HG02981 (cell line): ENCODE data around the gene TNS1.
"Not testable (repeated sequence)": the region's sequence is repeated elsewhere in the genome, so short reads cannot be mapped to it uniquely, and the experiment has no call there.

Experiments used
- ATAC-seq: cut with Tn5 transposase; IDR thresholded peaks from one replicate; pipeline ENCODE4 v1.9.1; 2021; ENCODE audit warnings: mild to moderate bottlenecking, moderate library complexity; ENCODE audit not compliant: unreplicated experiment

The TNS1 gene

DNA sequence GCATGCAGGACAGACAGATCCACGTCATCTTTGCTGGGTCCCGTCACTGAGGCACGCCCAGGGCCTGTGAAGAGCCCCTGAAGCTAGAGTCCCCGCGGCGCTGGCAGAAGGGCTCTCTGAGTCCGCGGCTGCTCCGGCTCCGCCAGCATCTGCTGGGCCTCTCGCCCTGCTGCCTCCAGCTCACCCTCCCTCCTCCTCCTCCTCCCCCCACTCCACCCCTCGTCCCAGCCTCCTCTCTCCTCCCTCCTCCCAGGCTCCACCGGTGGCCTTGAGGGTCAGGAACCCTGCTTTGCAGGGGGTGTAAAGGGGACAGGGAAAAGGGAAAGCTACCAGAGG is at the start of gene TNS1:
TSS of gene TNS1 (minus strand) at position 151 of the 336 bp plus-strand sequence. CDS start at position 28, 123 bp downstream.
- no peak for ATAC-seq

DNA sequence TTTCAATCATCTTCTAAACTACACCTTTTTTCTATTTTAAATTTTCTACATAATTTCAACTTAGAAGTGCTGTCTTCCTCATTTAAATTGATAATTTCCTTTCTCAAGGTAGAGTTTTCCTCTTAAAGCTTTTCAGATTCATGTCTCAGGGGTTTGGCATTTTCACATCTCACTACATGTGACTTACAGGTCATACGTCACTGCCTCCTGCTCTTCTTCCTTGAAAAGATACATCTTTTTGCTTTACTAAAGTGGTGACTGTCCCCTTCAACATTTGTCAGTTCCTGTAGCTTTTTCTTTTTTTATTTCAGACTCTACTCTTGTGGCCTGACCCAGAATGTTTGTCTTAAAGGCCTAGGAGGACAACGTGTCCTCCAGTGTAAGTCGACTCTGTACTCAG is 49.1 kb upstream of the TNS1 start:
- ATAC-seq = no peak

DNA sequence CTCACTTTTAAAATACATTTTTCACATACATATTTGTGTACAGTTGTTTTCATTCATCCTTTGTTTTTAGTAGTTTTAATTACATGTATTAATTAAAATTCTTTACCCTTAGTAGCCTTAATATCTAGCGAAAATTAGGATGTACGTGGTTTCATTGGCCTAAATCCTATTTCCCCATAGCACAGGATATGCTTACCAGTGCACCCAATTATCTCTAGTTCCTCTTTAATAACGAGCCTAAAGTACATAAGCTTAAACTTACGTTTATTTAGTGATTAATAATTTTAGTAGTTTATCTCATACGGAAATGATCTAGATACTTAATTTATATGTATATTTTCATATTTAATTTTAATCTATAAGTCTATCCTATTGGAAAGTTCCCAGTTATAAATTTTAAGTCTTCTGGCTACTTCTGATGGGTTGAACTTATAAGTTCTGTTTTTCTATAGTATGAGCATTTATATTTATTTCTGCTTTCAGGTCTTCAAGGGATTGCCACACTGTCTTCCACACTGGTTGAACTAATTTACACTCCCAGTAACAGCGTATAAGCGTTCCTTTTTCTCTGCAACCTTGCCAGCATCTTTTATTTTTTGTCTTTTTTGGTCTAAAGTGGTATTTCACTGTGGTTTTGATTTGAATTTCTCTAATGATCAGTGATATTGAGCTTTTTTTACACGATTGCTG is 44.9 kb upstream of the TNS1 start:
- ATAC-seq = no peak

DNA sequence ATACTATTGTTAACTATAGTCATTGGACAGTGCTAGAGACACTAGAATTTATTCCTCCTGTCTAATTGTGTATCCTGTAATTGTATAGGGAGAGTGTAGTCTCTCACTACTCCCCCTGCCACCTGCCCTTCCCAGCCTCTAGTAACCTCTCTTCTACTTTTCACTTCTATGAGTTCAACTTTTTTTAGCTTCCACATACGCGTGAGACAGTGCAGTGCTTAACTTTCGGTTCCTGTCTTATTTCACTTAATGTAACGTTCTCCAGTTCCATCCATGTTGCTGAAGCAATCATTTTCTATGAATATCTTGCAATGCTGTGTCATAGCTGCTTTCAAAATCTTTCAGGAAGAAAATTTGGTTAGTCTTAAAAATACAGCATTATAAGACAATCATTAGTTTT is 43.4 kb upstream of the TNS1 start:
- ATAC-seq = no peak

DNA sequence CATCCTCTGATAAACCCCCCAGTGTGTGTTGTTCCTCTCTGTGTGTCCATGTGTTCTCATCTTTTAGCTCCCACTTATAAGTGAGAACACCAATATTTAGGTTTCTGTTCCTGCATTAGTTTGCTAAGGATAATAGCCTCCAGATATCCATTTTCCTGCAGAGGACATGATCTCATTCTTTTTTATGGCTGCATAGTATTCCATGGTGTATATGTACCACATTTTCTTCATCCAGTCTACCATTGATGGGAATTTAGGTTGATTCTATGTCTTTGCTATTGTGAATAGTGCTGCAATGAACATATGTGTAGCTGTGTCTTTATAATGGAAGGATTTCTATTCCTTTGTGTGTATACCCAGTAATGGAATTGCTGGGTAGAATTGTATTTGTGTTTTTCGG is 41.8 kb upstream of the TNS1 start:
- ATAC-seq = not testable (repeated sequence)

DNA sequence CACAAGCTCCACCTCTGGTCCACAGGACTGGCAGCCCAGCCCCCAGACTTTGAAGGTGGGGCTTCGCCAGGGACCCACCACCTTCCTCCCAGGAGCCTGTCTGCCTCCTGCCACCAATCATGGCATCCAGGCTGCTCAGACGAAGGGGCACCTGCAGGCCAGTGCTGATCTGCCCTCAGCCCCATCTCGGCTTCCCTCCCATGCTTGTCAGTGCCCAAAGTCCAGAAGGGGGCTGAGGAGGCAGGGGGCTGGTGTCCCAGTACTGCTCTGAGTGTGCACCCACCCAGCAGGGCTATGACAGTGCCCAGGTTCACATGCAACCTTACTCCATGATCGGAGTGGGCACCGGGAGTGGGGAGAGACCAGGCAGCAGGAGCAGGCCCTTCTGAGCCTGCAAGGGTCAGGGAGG is 40.9 kb upstream of the TNS1 start:
- ATAC-seq = no peak

DNA sequence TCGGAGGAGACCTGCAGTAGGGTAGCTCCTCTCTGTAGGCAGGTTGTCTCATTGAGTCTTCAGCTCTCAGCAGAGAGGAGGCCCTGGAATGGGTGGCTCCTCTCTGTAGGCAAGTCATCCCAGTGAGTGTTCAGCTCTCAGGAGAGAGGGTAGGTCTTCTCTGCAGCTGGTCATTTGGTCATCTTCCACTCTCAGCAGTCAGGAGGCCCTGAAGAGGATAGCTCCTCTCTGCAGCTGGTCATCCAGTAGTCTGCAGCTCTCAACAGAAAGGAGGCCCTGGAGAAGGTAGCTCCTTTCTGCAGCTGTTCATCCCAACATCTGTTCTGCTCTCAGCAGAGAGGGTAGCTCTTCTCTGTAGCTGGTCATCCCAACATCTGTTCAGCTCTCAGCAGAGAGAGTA is 40.3 kb upstream of the TNS1 start:
- no peak for ATAC-seq

DNA sequence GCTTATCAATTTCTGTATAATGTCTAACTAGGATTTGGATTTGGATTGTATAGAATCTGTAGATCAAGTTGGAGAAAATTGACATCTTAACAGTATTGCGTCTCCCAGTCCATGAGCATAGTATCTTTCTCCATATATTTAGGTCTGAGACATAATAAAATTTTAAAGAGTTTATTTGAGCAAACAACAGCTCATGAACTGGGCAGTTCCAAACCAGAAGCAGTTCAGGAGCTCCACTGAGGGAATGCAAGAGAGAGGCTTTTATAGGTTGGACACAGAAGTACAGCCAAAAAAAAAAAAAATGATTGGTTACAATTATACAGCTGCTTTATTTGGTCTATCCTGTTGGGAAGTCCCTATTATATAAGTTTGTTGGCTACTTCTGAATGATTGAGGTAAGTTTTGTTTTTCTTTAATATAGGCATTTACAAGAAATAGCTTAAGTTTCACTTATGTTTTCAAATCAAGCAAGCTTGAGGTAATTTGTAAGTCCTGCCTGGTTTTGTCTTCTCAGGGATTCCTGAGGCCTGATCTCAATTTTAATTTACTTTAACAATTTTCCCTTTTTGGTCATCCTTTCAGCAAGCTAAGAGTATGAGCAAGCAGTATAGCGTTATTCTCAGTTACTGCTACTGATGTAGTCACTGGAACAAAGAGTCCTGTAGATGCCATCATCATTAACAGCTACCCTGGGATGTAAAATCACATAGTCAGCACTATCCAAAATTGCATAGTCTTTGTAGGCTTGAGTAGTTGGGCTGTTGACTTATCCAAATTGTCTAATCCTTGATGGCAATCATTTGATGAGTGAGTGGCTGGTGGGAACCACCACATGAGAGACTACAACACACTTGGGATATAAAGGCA is 38.7 kb upstream of the TNS1 start:
- ATAC-seq = no peak

DNA sequence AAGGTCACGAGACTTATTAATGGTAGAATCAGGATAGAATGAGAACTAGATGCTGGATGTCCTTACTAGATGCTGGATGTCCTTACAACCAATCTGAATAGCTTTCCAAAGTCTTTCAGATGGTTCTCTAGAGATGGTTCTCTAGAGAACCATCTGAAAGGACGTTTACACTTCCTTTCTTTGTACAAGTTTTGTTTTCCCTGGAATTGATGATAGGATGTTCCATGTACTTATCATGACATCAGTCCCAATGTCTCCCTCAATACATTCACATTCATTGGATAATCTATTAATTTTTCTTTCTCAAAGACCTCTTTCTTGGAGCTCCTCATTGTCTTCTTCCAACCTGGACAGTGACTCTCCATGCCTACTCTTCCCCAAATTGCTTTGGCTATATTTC is 38.1 kb upstream of the TNS1 start:
- no peak for ATAC-seq

DNA sequence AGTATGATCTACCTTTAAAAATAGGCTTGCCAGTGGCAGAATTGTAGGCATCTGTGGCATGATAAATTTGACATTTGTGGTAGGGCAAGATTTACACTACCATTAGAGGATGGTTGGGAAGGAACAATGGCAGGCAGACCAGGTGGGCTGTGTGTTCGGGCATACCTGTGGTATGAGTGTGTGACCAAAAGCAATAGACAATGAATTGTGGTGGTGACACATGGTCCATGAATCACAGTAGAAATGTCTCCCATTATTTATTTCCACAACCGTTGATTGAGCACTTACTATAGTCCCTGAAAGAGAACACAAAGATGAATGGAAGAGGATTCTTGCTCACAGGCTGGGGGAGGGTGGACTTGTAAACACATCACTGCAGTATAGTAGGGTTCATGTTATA is 36.4 kb upstream of the TNS1 start:
- ATAC-seq = no peak

DNA sequence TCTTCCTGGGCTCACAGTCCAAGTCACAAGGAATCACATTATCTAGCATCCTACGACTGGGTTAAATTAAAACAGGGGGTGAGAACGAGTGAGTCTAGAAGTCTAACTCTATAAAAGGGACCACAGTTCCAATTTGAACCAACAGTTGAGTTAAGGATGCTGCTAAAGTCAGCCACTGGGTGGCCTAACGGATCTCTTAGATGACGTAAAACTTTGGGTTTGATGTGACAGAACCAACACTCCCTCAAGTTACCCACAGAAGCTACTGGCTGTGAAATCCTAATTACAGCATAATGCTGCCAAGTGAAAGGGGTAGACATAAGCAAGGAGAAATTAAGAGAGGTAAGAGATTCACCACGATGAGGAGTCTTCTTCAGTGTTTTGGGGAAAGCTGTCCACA is 33.6 kb upstream of the TNS1 start:
- ATAC-seq = no peak

DNA sequence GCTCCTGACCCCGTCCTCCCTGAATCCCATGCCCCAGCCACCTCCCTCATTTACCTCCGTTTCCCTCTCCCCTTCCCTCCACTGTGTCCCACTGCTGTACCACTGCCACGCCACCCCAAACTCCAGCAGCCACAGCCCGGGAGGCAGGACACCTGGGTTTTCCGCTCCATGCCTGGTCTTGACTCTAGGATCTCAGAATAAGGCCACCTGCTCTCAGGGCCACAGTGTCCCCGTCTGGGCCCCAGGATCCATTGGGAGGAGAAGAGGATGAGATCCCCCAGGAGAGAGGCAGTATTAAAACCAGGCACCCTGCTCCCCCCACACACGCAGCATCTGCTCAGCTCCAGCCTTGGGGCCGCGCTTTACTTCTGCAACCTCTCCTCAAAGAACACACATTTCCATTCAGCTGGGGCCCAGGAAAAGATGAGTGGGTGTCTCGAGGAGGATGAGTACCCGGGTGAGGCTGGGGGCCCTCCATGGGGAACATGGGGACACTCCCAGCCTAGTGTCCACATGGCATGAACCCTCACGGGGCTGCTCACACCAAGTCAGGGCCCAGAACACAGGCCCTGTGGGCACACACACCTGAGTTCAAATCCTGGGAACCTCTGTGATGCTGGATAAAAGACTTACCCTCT is 32.8 kb upstream of the TNS1 start:
- ATAC-seq = no peak

DNA sequence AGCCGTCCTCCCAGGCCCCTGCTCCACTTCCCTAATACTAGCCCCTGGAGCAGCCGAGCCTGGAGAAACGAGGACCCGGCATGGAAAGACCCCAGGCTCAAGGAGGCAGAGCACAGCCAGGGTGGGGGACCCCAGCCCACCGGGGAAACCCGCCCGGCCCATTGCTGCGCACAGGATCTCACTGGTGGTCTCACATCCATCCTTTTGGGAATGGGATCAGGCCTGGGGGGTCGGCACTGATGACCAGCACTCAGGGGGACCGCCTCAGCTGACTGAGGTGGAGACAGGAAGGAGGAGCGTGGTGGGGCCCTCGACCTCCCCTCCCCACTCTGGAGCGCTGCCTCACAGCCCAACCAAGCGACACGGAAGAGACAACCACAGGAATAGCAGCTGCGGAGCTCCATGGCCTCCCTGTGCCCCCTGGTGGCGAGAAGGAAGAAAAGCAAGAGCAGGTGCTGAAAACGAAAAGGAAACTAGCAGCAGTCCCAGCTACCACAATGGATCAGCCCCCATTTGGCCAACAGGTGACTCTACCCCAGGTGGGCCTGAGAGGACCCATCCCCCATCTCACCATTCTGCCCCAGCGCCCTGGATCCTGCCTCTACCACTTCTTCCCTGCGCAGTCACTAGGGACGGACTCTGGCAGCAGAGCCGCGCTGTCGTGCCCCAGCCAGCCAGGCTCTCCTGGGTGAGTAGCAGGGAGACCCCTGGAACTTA is 31.9 kb upstream of the TNS1 start:
- ATAC-seq = peak; percentile 78

DNA sequence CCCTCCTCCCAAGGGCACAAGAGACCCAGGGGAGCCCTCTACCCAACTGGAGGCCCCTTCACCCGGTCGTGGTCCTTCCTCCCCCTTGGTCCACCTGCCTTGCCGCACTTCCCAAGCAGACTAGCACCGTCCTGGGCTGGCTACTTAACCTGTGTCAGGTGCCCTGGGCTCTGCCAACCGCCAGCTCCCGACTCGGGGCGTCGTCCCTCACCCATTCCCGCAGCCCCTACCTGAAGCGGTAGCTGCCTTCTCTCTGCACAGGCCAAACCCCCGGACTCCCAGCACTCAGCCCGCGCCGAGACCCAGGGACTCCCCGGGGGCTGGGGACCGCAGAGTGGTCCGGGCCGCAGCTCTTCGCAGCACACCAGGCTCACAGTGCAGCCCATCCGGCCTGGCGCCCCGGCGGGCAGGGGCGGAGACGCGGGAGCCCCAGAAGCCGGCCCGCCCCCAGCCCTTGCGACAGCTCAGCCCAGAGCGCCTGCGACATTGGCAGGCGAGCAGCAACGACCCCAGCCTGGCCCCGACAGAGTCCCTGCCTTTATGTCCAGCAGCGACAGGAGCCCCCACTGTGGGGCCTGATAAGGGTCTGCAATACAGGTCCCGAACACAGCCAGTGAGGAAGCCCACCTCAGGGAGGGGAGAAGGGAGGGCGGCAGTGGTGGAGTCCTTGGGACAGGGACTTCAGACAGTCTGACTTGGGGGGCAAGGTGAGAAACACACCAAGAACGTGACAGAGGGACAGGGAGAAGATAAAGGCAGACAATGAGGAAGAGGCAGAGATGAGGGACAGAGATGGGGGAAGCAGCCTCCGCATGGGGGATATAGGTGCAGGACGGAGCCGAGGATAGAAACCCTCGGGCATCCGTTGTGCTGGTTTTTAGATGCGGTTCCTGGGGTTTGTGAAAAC is 31.0 kb upstream of the TNS1 start:
- ATAC-seq = no peak

DNA sequence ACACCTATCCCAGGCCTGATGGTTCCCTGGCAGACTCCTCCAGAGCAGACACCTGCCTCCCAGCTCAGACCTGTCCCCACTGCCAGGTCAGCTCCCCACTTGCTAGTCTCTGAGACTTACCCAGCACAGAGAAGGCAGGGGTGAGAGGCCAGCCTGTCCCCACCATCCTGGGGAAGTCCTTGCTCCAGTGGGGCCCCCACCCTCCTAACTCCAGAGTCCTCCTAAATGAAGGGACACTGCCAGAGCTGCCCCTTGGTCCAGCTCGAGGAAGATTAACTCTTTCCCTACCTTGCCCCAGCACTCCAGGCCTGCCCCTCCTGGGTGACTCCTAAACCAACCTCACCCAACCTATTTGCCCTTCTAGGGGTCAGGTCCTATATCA is 30.4 kb upstream of the TNS1 start:
- no peak for ATAC-seq

DNA sequence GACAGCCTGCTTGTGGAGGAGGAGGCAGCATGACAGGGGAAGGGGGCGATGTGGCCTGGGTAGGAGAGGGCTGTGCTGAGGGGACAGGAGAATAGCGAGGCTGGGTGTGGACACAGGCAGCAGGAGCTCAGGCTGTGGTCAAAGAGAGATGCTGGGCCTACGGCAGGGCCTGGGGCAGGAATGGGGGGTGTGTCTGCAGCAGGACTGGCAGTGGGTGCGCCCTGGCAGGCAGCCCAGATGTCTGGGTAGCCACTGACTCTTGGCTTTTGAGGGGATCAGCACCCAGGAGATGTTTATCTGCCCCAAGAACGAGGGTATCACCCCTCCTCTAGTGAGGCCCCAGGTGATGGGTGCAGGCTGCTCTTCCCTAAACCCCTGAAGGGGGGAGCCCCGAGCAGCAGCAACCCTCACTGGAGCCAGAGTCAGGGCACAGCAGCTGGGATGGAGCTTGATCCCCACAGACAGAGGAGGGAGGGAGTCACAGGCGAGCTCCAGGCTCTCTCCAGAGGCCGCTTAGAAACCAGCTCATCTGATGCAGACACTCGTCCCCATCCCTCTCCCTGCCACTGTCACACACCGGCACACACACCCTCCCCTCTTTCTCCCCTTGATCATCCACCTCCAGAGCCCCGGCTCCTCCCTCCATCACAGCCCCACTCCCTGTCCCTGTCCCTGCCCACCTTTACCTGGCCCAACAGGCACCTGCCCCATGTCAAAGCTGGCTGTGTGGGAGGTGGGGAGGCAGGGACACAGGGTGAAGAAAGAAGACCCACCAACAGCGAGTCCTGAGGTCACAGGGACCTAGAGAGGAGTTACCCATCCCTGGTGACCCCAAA is 29.8 kb upstream of the TNS1 start:
- ATAC-seq = no peak

DNA sequence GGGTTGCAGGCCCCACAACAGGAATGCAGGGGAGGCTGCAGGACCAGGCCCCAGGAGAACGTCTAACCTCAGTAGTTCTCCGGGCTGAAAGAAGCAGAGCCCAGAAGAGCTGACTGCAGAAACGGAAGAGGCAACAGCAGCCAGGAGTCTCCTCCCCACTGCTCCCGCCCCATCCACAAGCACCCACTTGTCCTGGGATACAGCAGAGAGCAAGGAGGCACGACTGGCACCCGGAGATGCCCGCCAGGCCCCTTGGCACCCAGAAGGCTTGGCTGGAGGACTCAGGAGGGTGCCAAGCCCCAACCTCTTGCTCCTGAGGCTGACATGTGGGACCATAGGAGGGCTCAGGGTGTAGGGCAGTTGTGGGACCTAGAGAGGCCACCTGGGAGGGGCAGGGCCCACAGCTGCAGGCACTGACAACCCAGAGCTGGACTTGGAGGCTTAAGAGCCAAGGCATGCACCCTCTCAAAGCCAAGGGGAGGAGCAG is 29.0 kb upstream of the TNS1 start:
- no peak for ATAC-seq

DNA sequence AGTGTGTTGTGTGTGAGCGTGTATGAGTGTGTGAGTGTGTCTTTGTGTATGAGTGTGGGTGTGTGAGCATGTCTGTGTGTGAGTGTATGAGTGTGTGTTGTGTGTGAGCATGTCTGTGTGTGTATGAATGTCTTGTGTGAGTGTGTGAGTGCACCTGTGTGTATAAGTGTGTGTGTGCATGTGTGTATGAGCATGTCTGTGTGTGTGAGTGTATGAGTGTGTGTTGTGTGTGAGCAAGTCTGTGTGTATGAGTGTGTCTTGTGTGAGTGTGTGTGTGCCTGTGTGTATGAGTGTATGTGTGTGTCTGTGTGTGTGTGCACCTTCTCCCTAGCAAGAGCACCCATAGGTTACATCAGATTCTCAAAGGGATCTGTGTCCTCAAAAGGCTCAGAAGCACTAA is 28.5 kb upstream of the TNS1 start:
- ATAC-seq = no peak

DNA sequence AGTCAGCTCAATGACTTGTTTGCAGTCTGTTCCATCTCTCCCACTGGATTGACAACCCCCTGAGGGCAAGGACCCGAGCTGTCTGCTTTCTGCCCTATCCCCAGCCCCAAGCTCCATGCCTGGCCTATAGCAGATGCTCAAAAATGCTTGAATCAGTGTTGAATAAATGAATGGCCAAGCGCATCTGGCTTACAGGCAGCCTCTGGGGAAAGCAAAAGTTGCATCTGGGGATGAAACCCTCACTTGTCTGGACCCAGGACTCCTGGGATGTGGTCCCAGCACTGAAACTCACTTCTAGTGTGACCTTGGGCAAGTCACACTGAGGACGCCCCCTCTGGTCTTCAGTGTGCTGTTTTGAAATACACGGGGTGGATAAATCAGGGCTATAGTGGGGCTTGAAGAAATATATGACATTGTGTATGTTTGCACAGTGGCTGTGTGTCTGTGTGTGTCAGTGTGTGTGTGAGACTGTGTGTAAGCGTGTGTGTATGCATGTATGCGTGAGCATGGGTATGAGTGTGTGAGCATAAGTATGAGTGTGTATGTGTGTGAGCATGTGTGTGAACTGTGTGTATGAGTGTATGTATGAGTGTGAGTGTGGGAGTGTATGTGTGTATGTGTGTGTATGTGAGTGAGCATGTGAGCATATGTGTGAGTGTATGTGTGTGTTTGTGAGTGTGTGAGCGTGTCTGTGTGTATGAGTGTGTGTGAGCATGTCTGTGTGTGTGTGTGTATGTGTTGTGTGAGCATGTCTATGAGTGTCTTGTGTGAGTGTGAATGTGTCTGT is 27.8 kb upstream of the TNS1 start:
- no peak for ATAC-seq
